Parathyroid adenoma (tissue), 2 donors: Measurements from ENCODE around the gene JPH2.

Source experiments
- H2AFZ ChIP-seq: fragments of 300-600 bp; sonication (generic); one replicate; pipeline ENCODE4 v1.7.0; 2017; ENCODE audit warnings: antibody characterized with exemption, mild to moderate bottlenecking
- H3K27ac ChIP-seq: fragments of 300-600 bp; sonication (generic); one replicate; pipeline ENCODE4 v1.7.0; 2017
- H3K27me3 ChIP-seq: fragments of 300-600 bp; sonication (generic); one replicate; pipeline ENCODE4 v1.7.0; 2017; ENCODE audit warnings: low read length; ENCODE audit not compliant: control insufficient read depth, insufficient read depth
- H3K36me3 ChIP-seq: fragments of 300-600 bp; sonication (generic); one replicate; pipeline ENCODE4 v1.7.0; 2017; ENCODE audit warnings: low read length; ENCODE audit not compliant: control insufficient read depth, insufficient read depth
- H3K4me1 ChIP-seq: fragments of 300-600 bp; sonication (generic); one replicate; pipeline ENCODE4 v1.7.0; 2017; ENCODE audit warnings: control low read depth
- H3K4me2 ChIP-seq: fragments of 300-600 bp; sonication (generic); one replicate; pipeline ENCODE4 v1.7.0; 2017; ENCODE audit warnings: low read length
- H3K4me3 ChIP-seq: fragments of 300-600 bp; sonication (generic); one replicate; pipeline ENCODE4 v1.7.0; 2017; ENCODE audit warnings: low read depth, low read length
- H3K79me2 ChIP-seq: fragments of 300-600 bp; sonication (generic); one replicate; pipeline ENCODE4 v1.7.0; 2017; ENCODE audit warnings: control low read depth
- H3K9ac ChIP-seq: fragments of 300-600 bp; sonication (generic); one replicate; pipeline ENCODE4 v1.7.0; 2017; ENCODE audit warnings: mild to moderate bottlenecking
- H3K9me3 ChIP-seq: fragments of 300-600 bp; sonication (generic); one replicate; pipeline ENCODE4 v1.7.0; 2017; ENCODE audit warnings: low read length; ENCODE audit not compliant: control insufficient read depth
- CTCF ChIP-seq: fragments of 300-600 bp; sonication (generic); IDR thresholded peaks from one replicate; pipeline ENCODE4 v1.7.0; 2017; ENCODE audit warnings: antibody characterized with exemption, mild to moderate bottlenecking
- donor health status: primary hyperparathyroidism.

The JPH2 gene

DNA sequence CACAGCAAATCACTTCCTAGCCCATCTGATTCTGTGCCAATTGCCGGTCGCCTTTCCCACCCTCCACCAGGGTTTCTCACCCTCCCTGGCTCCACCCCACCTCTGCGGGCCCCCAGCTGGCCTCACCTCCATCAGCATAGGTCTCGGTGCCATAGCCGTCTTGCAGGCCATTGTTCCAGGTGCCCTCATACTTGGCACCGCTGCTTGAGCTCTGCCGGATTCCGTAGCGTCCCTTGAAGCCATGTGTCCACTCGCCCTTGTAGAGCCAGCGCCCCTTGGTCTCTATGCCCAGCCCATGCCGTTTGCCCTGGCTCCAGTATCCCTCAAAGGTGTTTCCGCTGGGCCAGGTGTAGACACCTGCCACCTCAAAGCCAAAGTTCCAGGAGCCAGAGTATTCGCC lies 787 bp downstream of the JPH2 start:
- Histone ChIP-seq H2AFZ (no peak overlapping the region), H3K9me3 (no peaks in the 10 kb centered on the region), H3K79me2 (no peaks in the 10 kb centered on the region), H3K4me3 (no peak overlapping the region), H3K36me3 (no peaks in the 10 kb centered on the region), H3K4me2 (no peak overlapping the region), H3K4me1 (peaks cover 5% of the 10 kb centered on the region), H3K27ac (no peak overlapping the region), H3K9ac (no peak overlapping the region), H3K27me3 (no peaks in the 10 kb centered on the region)
- no peak for TF ChIP-seq CTCF

DNA sequence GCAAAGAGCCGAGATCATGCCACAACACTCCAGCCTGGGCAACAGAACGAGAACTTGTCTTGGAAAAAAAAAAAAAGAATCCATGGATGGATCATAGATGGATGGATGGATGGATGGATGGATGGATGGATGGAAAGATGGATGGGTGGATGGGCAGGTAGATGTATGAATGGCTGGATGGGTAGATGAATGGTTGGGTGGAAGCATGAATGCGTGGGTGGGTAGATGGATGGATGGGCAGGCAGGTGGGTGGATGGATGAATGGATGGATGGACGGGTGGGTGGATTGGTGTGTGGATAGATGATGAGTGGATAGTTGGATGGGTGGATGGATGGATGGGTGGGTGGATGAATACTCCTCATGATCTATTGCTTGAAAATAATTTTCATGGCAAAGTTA lies 1.4 kb downstream of the JPH2 start:
- Histone ChIP-seq H3K9ac (no peak overlapping the region), H2AFZ (no peak overlapping the region), H3K79me2 (no peaks in the 10 kb centered on the region), H3K4me3 (no peak overlapping the region), H3K9me3 (no peaks in the 10 kb centered on the region), H3K4me2 (no peak overlapping the region), H3K27ac (no peak overlapping the region), H3K36me3 (no peaks in the 10 kb centered on the region), H3K27me3 (no peaks in the 10 kb centered on the region), H3K4me1 (peaks cover 5% of the 10 kb centered on the region)
- TF ChIP-seq CTCF = no peak

- Histone ChIP-seq H3K4me3 (no peak overlapping the region), H3K36me3 (no peaks in the 10 kb centered on the region), H2AFZ (no peak overlapping the region), H3K9ac (no peak overlapping the region), H3K27ac (no peak overlapping the region), H3K9me3 (no peaks in the 10 kb centered on the region), H3K4me2 (no peak overlapping the region), H3K27me3 (no peaks in the 10 kb centered on the region), H3K79me2 (no peaks in the 10 kb centered on the region), H3K4me1 (peaks cover 5% of the 10 kb centered on the region)
- no peak for TF ChIP-seq CTCF
Measured at GRCh38 chr20:44183282-44183681, 3.7 kb downstream of the JPH2 start.

GRCh38 chr20:44182863-44183262 lies 4.1 kb downstream of the JPH2 start:
- no peak overlapping the region for H3K4me3 ChIP-seq
- no peaks in the 10 kb centered on the region for H3K36me3 ChIP-seq
- no peak overlapping the region for H3K27ac ChIP-seq
- peaks cover 5% of the 10 kb centered on the region for H3K4me1 ChIP-seq
- no peak overlapping the region for H3K9ac ChIP-seq
- H2AFZ ChIP-seq = no peak overlapping the region
- no peak for TF ChIP-seq CTCF
- no peaks in the 10 kb centered on the region for H3K27me3 ChIP-seq
- H3K4me2 ChIP-seq = no peak overlapping the region
- H3K9me3 ChIP-seq = no peaks in the 10 kb centered on the region
- H3K79me2 ChIP-seq = no peaks in the 10 kb centered on the region

- Histone ChIP-seq H3K36me3 (no peaks in the 10 kb centered on the region), H2AFZ (no peak overlapping the region), H3K9ac (no peak overlapping the region), H3K4me3 (no peak overlapping the region), H3K9me3 (no peaks in the 10 kb centered on the region), H3K4me2 (no peak overlapping the region), H3K79me2 (no peaks in the 10 kb centered on the region), H3K27me3 (no peaks in the 10 kb centered on the region), H3K27ac (no peak overlapping the region), H3K4me1 (peaks cover 5% of the 10 kb centered on the region)
- TF ChIP-seq CTCF = no peak
Measured at GRCh38 chr20:44182135-44182765, 4.7 kb downstream of the JPH2 start.
